Measurements from ENCODE around the gene KRT3. TPM values are rescaled to one million over a fixed set of nuclear protein-coding genes. Genes with fewer than 3 reads are reported as not detected.

KRT3 gene
- total RNA-seq, 1 donor from 2014 or later: 0.09 TPM

DNA sequence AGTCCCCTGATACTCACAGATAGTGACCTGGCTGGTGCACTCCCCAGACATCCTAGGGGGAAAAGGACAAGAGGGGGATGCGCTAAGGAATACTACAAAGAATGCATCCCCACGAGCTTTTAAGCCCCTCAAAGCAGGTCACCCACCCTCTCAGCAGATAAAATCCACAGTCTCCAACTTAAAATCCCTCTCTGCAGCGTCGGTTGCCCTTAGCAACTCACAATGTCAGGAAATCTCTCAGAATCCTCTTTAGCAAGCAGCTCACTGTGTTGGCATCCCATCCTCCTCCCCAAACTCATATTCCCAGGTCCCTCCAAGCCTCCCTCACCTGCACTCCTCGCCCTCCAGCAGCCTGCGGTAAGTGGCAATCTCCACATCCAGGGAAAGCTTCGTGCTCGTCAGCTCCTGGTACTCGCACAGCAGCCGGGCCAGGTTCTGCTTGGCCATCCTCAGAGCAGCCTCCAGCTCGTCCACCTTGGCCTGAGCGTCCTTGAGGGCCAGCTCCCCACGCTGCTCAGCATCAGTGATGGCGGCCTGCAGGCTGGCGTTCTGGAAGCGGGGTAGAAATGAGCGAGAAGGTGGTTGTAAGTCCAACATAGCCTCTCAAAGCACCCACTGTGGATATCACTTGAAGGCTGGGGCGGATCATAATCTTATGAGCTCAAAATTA, 43.7 kb upstream of the KRT3 start:
- Histone ChIP-seq H3K27ac (ENCODE audit: low read depth, low read length) (no peak overlapping the region), H3K9me3 (ENCODE audit: insufficient read depth, low read depth, low read length) (no peaks in the 10 kb centered on the region), H3K4me2 (ENCODE audit: low read length) (no peak overlapping the region), H3K4me1 (ENCODE audit: insufficient read depth, low read length) (peaks cover 39% of the 10 kb centered on the region), H3K79me2 (ENCODE audit: insufficient read depth, low read length) (no peaks in the 10 kb centered on the region), H3K9ac (ENCODE audit: low read length) (no peak overlapping the region), H4K20me1 (ENCODE audit: insufficient read depth, low read length) (no peaks in the 10 kb centered on the region), H2AFZ (ENCODE audit: low read depth, low read length) (no peak overlapping the region), H3K4me3 (ENCODE audit: insufficient read depth, low read depth, low read length) (no peak overlapping the region), H3K36me3 (ENCODE audit: insufficient read depth, low read length) (no peaks in the 10 kb centered on the region), H3K27me3 (ENCODE audit: insufficient read depth, low read length) (no peaks in the 10 kb centered on the region)
- Mint-ChIP-seq H3K9me3 (ENCODE audit: unreplicated experiment) (no peaks in the 10 kb centered on the region), H3K27ac (ENCODE audit: unreplicated experiment) (no peak overlapping the region), H3K27me3 (ENCODE audit: low read depth, unreplicated experiment) (peaks cover 28% of the 10 kb centered on the region), H3K4me1 (ENCODE audit: low read depth, unreplicated experiment) (peaks cover 27% of the 10 kb centered on the region), H3K4me3 (ENCODE audit: unreplicated experiment) (no peak overlapping the region), H3K36me3 (ENCODE audit: low read depth, unreplicated experiment) (no peaks in the 10 kb centered on the region)
- no peak for TF ChIP-seq EZH2 (IDR thresholded peaks at IDR 0.05; ENCODE audit: insufficient read depth, low read length)
- TF ChIP-seq, protein P1, sequence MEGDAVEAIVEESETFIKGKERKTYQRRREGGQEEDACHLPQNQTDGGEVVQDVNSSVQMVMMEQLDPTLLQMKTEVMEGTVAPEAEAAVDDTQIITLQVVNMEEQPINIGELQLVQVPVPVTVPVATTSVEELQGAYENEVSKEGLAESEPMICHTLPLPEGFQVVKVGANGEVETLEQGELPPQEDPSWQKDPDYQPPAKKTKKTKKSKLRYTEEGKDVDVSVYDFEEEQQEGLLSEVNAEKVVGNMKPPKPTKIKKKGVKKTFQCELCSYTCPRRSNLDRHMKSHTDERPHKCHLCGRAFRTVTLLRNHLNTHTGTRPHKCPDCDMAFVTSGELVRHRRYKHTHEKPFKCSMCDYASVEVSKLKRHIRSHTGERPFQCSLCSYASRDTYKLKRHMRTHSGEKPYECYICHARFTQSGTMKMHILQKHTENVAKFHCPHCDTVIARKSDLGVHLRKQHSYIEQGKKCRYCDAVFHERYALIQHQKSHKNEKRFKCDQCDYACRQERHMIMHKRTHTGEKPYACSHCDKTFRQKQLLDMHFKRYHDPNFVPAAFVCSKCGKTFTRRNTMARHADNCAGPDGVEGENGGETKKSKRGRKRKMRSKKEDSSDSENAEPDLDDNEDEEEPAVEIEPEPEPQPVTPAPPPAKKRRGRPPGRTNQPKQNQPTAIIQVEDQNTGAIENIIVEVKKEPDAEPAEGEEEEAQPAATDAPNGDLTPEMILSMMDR (IDR thresholded peaks at IDR 0.05; ENCODE audit: insufficient read depth, low read depth, low read length): no peak
- no peak for FAIRE-seq
- DNase-seq (ENCODE audit: low read depth): no peak

DNA sequence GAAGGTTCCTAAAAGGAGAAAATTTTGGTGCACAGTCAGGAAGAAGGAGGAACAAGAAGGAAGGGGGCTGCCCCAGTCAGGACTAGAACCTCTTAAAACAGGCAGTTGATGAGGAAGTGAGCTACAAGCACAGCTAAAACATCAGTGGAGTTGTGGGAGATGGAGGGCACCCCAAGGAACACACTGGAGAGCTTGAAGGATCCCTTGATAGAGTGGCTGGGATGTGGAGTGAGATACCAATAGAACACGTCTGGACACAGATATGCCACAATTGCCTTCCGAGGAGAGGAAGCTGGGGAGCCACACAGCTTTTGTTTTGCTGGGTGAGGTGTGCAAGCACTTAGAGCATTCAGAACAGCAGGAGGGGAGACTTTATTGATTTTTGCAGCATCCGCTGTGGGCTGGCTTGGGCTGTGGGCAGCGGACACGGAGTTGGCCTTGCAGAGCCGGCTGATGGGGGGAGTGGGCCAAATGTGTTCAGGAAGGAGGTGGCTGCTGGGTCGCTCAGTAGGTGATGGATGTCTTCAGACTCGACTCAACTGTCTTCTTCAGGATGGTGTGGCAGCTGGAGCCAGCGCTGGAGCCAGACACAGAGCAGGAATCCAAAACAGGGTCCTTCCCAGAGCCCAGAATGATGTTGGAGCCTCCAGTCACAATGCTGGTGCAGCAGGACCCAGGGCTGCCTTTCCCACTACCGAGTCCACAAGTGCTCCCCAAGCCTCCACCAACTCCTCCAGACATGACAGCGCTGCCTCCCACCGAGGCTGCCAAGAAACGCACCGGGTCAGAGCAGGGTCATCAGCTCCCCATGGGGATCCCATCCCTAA, 42.9 kb upstream of the KRT3 start:
- H3K36me3 ChIP-seq (ENCODE audit: insufficient read depth, low read length): no peaks in the 10 kb centered on the region
- FAIRE-seq (no peak), DNase-seq (ENCODE audit: low read depth) (no peak)
- H3K4me3 ChIP-seq (ENCODE audit: insufficient read depth, low read depth, low read length): no peak overlapping the region
- H3K36me3 Mint-ChIP-seq (ENCODE audit: low read depth, unreplicated experiment): no peaks in the 10 kb centered on the region
- no peaks in the 10 kb centered on the region for H3K9me3 ChIP-seq (ENCODE audit: insufficient read depth, low read depth, low read length)
- no peaks in the 10 kb centered on the region for H3K27me3 ChIP-seq (ENCODE audit: insufficient read depth, low read length)
- no peak overlapping the region for H3K27ac Mint-ChIP-seq (ENCODE audit: unreplicated experiment)
- TF ChIP-seq EZH2 (IDR thresholded peaks at IDR 0.05; ENCODE audit: insufficient read depth, low read length): no peak
- TF ChIP-seq, protein P1 (IDR thresholded peaks at IDR 0.05; ENCODE audit: insufficient read depth, low read depth, low read length): no peak
- H2AFZ ChIP-seq (ENCODE audit: low read depth, low read length): no peak overlapping the region
- peaks cover 27% of the 10 kb centered on the region for H3K4me1 Mint-ChIP-seq (ENCODE audit: low read depth, unreplicated experiment)
- H3K4me3 Mint-ChIP-seq (ENCODE audit: unreplicated experiment): no peak overlapping the region
- H4K20me1 ChIP-seq (ENCODE audit: insufficient read depth, low read length): no peaks in the 10 kb centered on the region
- no peaks in the 10 kb centered on the region for H3K79me2 ChIP-seq (ENCODE audit: insufficient read depth, low read length)
- no peaks in the 10 kb centered on the region for H3K9me3 Mint-ChIP-seq (ENCODE audit: unreplicated experiment)
- peaks cover 39% of the 10 kb centered on the region for H3K4me1 ChIP-seq (ENCODE audit: insufficient read depth, low read length)
- H3K27me3 Mint-ChIP-seq (ENCODE audit: low read depth, unreplicated experiment): peaks cover 28% of the 10 kb centered on the region
- H3K27ac ChIP-seq (ENCODE audit: low read depth, low read length): no peak overlapping the region
- no peak overlapping the region for H3K4me2 ChIP-seq (ENCODE audit: low read length)
- H3K9ac ChIP-seq (ENCODE audit: low read length): no peak overlapping the region

Data from astrocyte (in vitro differentiated cells and primary cell).